Keratinocyte (primary cell): ENCODE measurements around the gene SSUH2. TPM values are rescaled to one million over a fixed set of nuclear protein-coding genes. Genes with fewer than 3 reads are reported as not detected.

ENCODE experiments used
- DNase-seq: peaks from one replicate; pipeline ENCODE4 v3.0.0-alpha.2; 2011; ENCODE audit warnings: low read depth, missing footprints, low spot score
- FAIRE-seq: peaks from 2 replicates; lab custom pipeline; 2011; peaks lifted over from hg19 to GRCh38; lab: Jason Lieb, UNC
- H2AFZ ChIP-seq: 2 replicates; pipeline ENCODE4 v1.6.0; 2012; ENCODE audit warnings: low read length, control low read depth, inconsistent platforms; ENCODE audit not compliant: control insufficient read depth
- H3K27ac ChIP-seq: 2 replicates; pipeline ENCODE4 v1.5.1; 2011; ENCODE audit warnings: low read length; ENCODE audit not compliant: control insufficient read depth, insufficient read depth
- H3K27me3 ChIP-seq: 3 replicates; pipeline ENCODE4 v1.6.0; 2011; ENCODE audit warnings: low read length; ENCODE audit not compliant: control insufficient read depth, insufficient read depth; ENCODE audit errors: extremely low read depth
- H3K36me3 ChIP-seq, 2 experiments: 2 replicates in 1 of 2; 3 replicates in 1 of 2; pipeline ENCODE4 v1.5.1; 2011; ENCODE audit warnings: low read length in 2 of 2, mild to moderate bottlenecking in 1 of 2; ENCODE audit not compliant: control insufficient read depth in 2 of 2, insufficient read depth in 2 of 2; ENCODE audit errors: extremely low read depth in 1 of 2
- H3K4me1 ChIP-seq: 3 replicates; pipeline ENCODE4 v1.5.1; 2011; ENCODE audit warnings: low read length; ENCODE audit not compliant: control insufficient read depth, insufficient read depth; ENCODE audit errors: extremely low read depth
- H3K4me2 ChIP-seq: 3 replicates; pipeline ENCODE4 v1.6.0; 2011; ENCODE audit warnings: low read depth, low read length; ENCODE audit not compliant: control insufficient read depth, insufficient read depth; ENCODE audit errors: extremely low read depth
- H3K4me3 ChIP-seq, 3 experiments: fragments of 200-600 bp in 1 of 3; sonication (generic) in 1 of 3; 2 replicates in 2 of 3; 3 replicates in 1 of 3; pipeline ENCODE4 v1.5.1; 2011 to 2016; ENCODE audit warnings: low read length in 3 of 3, mild to moderate bottlenecking in 3 of 3, control low read depth in 2 of 3, inconsistent platforms in 1 of 3, low read depth in 1 of 3, mixed read lengths in 1 of 3, mixed run types in 1 of 3, moderate library complexity in 1 of 3; ENCODE audit not compliant: control insufficient read depth in 2 of 3, insufficient read depth in 2 of 3; ENCODE audit errors: extremely low read depth in 1 of 3
- H3K79me2 ChIP-seq: 2 replicates; pipeline ENCODE4 v1.6.0; 2012; ENCODE audit warnings: low read length; ENCODE audit not compliant: control insufficient read depth, insufficient read depth
- H3K9ac ChIP-seq: 3 replicates; pipeline ENCODE4 v1.6.0; 2011; ENCODE audit warnings: low read length; ENCODE audit not compliant: control insufficient read depth, insufficient read depth; ENCODE audit errors: extremely low read depth
- H3K9me1 ChIP-seq: 3 replicates; pipeline ENCODE4 v1.6.0; 2011; ENCODE audit warnings: low read length; ENCODE audit not compliant: control insufficient read depth, insufficient read depth; ENCODE audit errors: extremely low read depth
- H3K9me3 ChIP-seq: 2 replicates; pipeline ENCODE4 v1.5.1; 2012; ENCODE audit warnings: low read depth, low read length; ENCODE audit not compliant: control insufficient read depth
- H4K20me1 ChIP-seq: 3 replicates; pipeline ENCODE4 v1.6.0; 2011; ENCODE audit warnings: low read length; ENCODE audit not compliant: control insufficient read depth, insufficient read depth; ENCODE audit errors: extremely low read depth
- EZH2 ChIP-seq: IDR thresholded peaks from one replicate; pipeline ENCODE4 v1.6.1; 2012; ENCODE audit warnings: inconsistent platforms, mild to moderate bottlenecking, low read length, moderate library complexity
- dilution Hi-C: fragments of 300-500 bp; cut with MboI; formaldehyde crosslinking; loops from one replicate; pipeline ENCODE4 v1.7.0; 2020; ENCODE audit warnings: low sequenced_read_pairs; ENCODE audit not compliant: extremely low pct_ligation_motif_present
- polyA plus RNA-seq, 5 experiments: library from polyadenylated mRNA; depleted of rRNA in 3 of 5; stranded (reverse) in 3 of 5; stranded (forward) in 1 of 5; unstranded in 1 of 5; fragments of >200 nt; gene quantifications; 1 replicate in 1 of 5; 2 replicates in 3 of 5; 3 replicates in 1 of 5; pipeline versions ENCODE4 v1.2.1 to v1.2.3, GENCODE V29; 2011 to 2012; ENCODE audit warnings: missing spikeins in 2 of 5, low read depth in 1 of 5, low replicate concordance in 1 of 5
- TF ChIP-seq, protein P1 (sequence below), 3 experiments: IDR thresholded peaks in 1 of 3; conservative IDR thresholded peaks in 1 of 3; optimal IDR thresholded peaks in 1 of 3; 2 replicates in 2 of 3; 3 replicates in 1 of 3; pipeline versions ENCODE3 to v1.5.1; 2011; ENCODE audit warnings: low read length in 3 of 3, mild to moderate bottlenecking in 3 of 3, moderate library complexity in 2 of 3, control low read depth in 1 of 3, inconsistent platforms in 1 of 3; ENCODE audit not compliant: insufficient read depth in 2 of 3; ENCODE audit errors: extremely low read depth in 1 of 3

The SSUH2 gene
- polyA plus RNA-seq, 1 donor (not counting 4 experiments of a cell fraction or from before 2014, with no cell fraction given), result 0.09 TPM

DNA sequence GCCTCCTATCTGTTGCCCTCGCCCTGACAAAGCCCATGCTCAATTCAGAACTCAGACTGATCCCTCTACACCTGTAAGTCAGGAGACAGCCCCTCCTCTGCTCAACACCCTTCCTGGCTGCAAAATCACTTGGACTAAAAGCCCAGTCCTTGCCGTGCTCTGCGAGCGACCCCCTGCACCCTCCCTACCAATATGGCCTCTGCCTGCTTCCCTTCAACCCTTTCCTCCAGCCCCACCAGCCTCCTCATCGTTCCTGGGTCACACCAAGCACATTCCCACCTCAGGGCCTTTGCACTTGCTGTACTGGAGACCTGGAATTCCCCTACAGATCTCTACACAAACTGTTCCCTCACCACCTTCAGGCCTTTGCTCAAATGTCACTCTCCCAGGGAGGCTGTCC lies 5.2 kb upstream of the SSUH2 start:
- H3K36me3 ChIP-seq, result no peaks in the 10 kb centered on the region
- H4K20me1 ChIP-seq, result no peaks in the 10 kb centered on the region
- dilution Hi-C loops, result no loop called here
- no peak overlapping the region for H2AFZ ChIP-seq
- no peaks in the 10 kb centered on the region for H3K4me1 ChIP-seq
- no peak overlapping the region for H3K4me2 ChIP-seq
- H3K27ac ChIP-seq, result no peak overlapping the region
- no peaks in the 10 kb centered on the region for H3K9me1 ChIP-seq
- H3K9ac ChIP-seq, result no peak overlapping the region
- H3K27me3 ChIP-seq, result peaks cover 33% of the 10 kb centered on the region
- FAIRE-seq, result no peak
- TF ChIP-seq, protein P1, sequence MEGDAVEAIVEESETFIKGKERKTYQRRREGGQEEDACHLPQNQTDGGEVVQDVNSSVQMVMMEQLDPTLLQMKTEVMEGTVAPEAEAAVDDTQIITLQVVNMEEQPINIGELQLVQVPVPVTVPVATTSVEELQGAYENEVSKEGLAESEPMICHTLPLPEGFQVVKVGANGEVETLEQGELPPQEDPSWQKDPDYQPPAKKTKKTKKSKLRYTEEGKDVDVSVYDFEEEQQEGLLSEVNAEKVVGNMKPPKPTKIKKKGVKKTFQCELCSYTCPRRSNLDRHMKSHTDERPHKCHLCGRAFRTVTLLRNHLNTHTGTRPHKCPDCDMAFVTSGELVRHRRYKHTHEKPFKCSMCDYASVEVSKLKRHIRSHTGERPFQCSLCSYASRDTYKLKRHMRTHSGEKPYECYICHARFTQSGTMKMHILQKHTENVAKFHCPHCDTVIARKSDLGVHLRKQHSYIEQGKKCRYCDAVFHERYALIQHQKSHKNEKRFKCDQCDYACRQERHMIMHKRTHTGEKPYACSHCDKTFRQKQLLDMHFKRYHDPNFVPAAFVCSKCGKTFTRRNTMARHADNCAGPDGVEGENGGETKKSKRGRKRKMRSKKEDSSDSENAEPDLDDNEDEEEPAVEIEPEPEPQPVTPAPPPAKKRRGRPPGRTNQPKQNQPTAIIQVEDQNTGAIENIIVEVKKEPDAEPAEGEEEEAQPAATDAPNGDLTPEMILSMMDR (optimal IDR thresholded peaks at IDR 0.05 in 1 of 3, IDR thresholded peaks at IDR 0.05 in 1 of 3, conservative IDR thresholded peaks at IDR 0.05 in 1 of 3; ENCODE audit: extremely low read depth in 1 of 3, insufficient read depth in 2 of 3, low read length in 3 of 3), result no peak
- no peak for TF ChIP-seq EZH2
- no peak for DNase-seq
- no peaks in the 10 kb centered on the region for H3K79me2 ChIP-seq
- no peaks in the 10 kb centered on the region for H3K9me3 ChIP-seq
- H3K4me3 ChIP-seq, result no peak overlapping the region

DNA sequence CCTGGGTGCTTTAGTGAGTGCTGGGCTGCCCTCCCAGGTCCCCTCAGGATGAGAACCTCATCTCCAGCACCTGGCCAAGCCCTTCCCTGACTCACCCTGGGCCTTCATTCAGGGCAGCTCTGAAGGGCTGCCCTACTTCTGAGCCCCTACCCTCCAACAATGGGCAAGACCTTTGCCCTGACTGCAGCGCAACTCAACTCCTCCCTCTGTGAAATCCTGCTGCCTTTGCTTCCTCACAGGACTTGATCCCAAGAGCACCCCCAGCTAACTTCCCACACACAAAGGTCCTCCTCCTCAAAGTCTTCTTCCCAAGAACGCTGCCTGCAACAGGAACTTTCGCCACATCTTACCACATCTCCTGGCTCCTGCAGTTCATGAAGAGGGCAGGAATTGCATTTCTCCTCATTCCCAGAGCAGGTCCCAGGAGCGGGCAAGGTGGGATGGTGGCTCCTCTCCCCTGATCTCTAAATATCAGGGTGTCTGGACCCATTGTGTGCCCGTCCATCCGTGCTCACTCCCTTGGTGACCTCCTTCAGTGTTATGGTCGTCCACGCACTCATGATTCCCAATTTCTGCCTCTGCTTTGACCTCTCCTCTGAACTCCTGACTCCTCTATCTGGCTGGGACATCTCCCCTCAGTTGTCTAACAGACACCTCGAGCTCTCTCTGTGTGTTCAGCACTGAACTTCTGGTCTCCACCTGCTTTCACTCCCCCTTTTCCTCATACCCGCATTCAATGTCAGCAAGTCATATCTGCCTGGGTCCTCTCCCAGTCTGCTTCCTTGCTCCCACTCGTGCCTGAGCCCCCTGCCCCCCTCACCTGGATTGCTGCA lies 4.5 kb upstream of the SSUH2 start:
- Histone ChIP-seq H2AFZ (no peak overlapping the region), H3K27me3 (peaks cover 33% of the 10 kb centered on the region), H3K27ac (no peak overlapping the region), H3K4me1 (no peaks in the 10 kb centered on the region), H3K79me2 (no peaks in the 10 kb centered on the region), H3K36me3 (no peaks in the 10 kb centered on the region), H3K9me1 (no peaks in the 10 kb centered on the region), H4K20me1 (no peaks in the 10 kb centered on the region), H3K4me3 (no peak overlapping the region), H3K9ac (no peak overlapping the region), H3K9me3 (no peaks in the 10 kb centered on the region), H3K4me2 (no peak overlapping the region)
- FAIRE-seq, result no peak
- no peak for TF ChIP-seq EZH2
- TF ChIP-seq, protein P1 (optimal IDR thresholded peaks at IDR 0.05 in 1 of 3, IDR thresholded peaks at IDR 0.05 in 1 of 3, conservative IDR thresholded peaks at IDR 0.05 in 1 of 3; ENCODE audit: extremely low read depth in 1 of 3, insufficient read depth in 2 of 3, low read length in 3 of 3), result no peak
- dilution Hi-C loops, result no loop called here
- DNase-seq, result no peak
